CD4-positive, alpha-beta memory T cell (primary cell): Measurements from ENCODE around the gene CILP2. TPM values are rescaled to one million over a fixed set of nuclear protein-coding genes. Genes with fewer than 3 reads are reported as not detected.

Experiments
- CTCF ChIA-PET: fragments of 350-600 bp; sonication (Branson Sonifier 250); formaldehyde crosslinking; loops from one replicate; lab custom pipeline; 2021; ENCODE audit warnings: inconsistent platforms; ENCODE audit not compliant: partially characterized antibody; lab: Charles Lee
- POLR2A ChIA-PET: fragments of 350-600 bp; sonication (Branson Sonifier 250); formaldehyde crosslinking; loops from one replicate; lab custom pipeline; 2021; ENCODE audit not compliant: partially characterized antibody; lab: Charles Lee
- DNase-seq, 5 donors: peaks; one replicate each; pipeline versions ENCODE4 v3.0.0 to v3.0.0-alpha.2; 2020 to 2022; ENCODE audit warnings: mixed read lengths in 1 of 5
- H3K27ac ChIP-seq: one replicate; pipeline ENCODE4 v1.7.0; 2013; ENCODE audit warnings: low read depth, low read length
- H3K27me3 ChIP-seq: 2 replicates; pipeline ENCODE4 v1.7.0; 2013; ENCODE audit warnings: mild to moderate bottlenecking, low read length, moderate library complexity; ENCODE audit not compliant: insufficient read depth
- H3K36me3 ChIP-seq: 2 replicates; pipeline ENCODE4 v1.7.0; 2013; ENCODE audit warnings: mild to moderate bottlenecking, low read length, moderate library complexity; ENCODE audit not compliant: insufficient read depth
- H3K4me1 ChIP-seq: 2 replicates; pipeline ENCODE4 v1.7.0; 2013; ENCODE audit warnings: mild to moderate bottlenecking, low read length, moderate library complexity; ENCODE audit not compliant: insufficient read depth
- H3K4me3 ChIP-seq, 2 donors: one replicate each; pipeline ENCODE4 v1.7.0; 2013; ENCODE audit warnings: low read length in 2 of 2, mild to moderate bottlenecking in 1 of 2
- H3K9me3 ChIP-seq, 2 donors: one replicate each; pipeline ENCODE4 v1.7.0; 2013; ENCODE audit warnings: low read length in 2 of 2, control low read depth in 1 of 2; ENCODE audit not compliant: control insufficient read depth in 1 of 2
- H3K27ac Mint-ChIP-seq, 7 donors: one replicate each; pipeline ENCODE4 v1.8.0; 2020 to 2021; ENCODE audit warnings: mixed read lengths in 7 of 7, mild to moderate bottlenecking in 6 of 7, inconsistent platforms in 3 of 7, moderate library complexity in 3 of 7
- H3K27me3 Mint-ChIP-seq, 2 donors: one replicate each; pipeline ENCODE4 v1.8.0; 2020 to 2021; ENCODE audit warnings: mixed read lengths in 2 of 2
- H3K36me3 Mint-ChIP-seq, 2 donors: one replicate each; pipeline ENCODE4 v1.8.0; 2020 to 2021; ENCODE audit warnings: mixed read lengths in 2 of 2, inconsistent platforms in 1 of 2, mild to moderate bottlenecking in 1 of 2
- H3K4me1 Mint-ChIP-seq, 4 donors: one replicate each; pipeline ENCODE4 v1.8.0; 2020 to 2021; ENCODE audit warnings: mixed read lengths in 4 of 4, mild to moderate bottlenecking in 1 of 4
- H3K4me3 Mint-ChIP-seq, 8 donors: one replicate each; pipeline ENCODE4 v1.8.0; 2020 to 2021; ENCODE audit warnings: mixed read lengths in 8 of 8, mild to moderate bottlenecking in 7 of 8, moderate library complexity in 6 of 8, inconsistent platforms in 3 of 8
- H3K9me3 Mint-ChIP-seq, 8 donors: one replicate each; pipeline ENCODE4 v1.8.0; 2020 to 2021; ENCODE audit warnings: mixed read lengths in 8 of 8, mild to moderate bottlenecking in 5 of 8, inconsistent platforms in 3 of 8, moderate library complexity in 1 of 8
- intact Hi-C: fragments of 100-400 bp; cut with micrococcal nuclease; formaldehyde crosslinking; loops from one replicate; pipeline ENCODE4 v1.15.1; 2023
- polyA plus RNA-seq, 2 donors: library from polyadenylated mRNA; unstranded; fragments of 300-500 nt; fragmentation: Illumina TruSeq; gene quantifications; one replicate each; pipeline ENCODE4 v1.2.3, GENCODE V29; 2021
- total RNA-seq, 2 experiments: library from RNA; stranded (reverse); gene quantifications; one replicate each; pipeline ENCODE4 v1.2.3, GENCODE V29; 2021

CILP2 gene
- total and polyA plus RNA-seq, 4 experiments from 2014 or later, result 0.09 to 0.14 TPM; not detected in 2

GRCh38 chr19:19549804-19550464 lies 11.9 kb downstream of the CILP2 start:
- Histone ChIP-seq H3K9me3 (no peaks in the 10 kb centered on the region), H3K36me3 (no peaks in the 10 kb centered on the region), H3K27me3 (no peaks in the 10 kb centered on the region), H3K4me3 (no peak overlapping the region), H3K27ac (no peak overlapping the region), H3K4me1 (peaks cover 4% of the 10 kb centered on the region)
- H3K27ac Mint-ChIP-seq, result peak overlapping the region in 1 of 7 donors; percentile 72
- H3K4me1 Mint-ChIP-seq, result peaks cover 3 to 5% (median 4%) of the 10 kb centered on the region in 4 donors
- no peaks in the 10 kb centered on the region for H3K36me3 Mint-ChIP-seq
- peak in 1 of 5 donors; percentile 26 for DNase-seq
- no peak overlapping the region for H3K4me3 Mint-ChIP-seq
- H3K27me3 Mint-ChIP-seq, result peaks cover 0 to 3% of the 10 kb centered on the region in 2 donors
- POLR2A ChIA-PET, result interaction anchor here (1.3 kb wide), 1 partner anchor 49 kb away, joined by 3 read pairs; no protein-coding TSS in a partner anchor
- intact Hi-C loops, result no loop called here
- CTCF ChIA-PET, result interaction anchor here (1.0 to 1.4 kb wide), 2 partner anchors 17 to 94 kb away, joined by 3 to 4 read pairs; no protein-coding TSS in a partner anchor
- no peaks in the 10 kb centered on the region for H3K9me3 Mint-ChIP-seq

DNA sequence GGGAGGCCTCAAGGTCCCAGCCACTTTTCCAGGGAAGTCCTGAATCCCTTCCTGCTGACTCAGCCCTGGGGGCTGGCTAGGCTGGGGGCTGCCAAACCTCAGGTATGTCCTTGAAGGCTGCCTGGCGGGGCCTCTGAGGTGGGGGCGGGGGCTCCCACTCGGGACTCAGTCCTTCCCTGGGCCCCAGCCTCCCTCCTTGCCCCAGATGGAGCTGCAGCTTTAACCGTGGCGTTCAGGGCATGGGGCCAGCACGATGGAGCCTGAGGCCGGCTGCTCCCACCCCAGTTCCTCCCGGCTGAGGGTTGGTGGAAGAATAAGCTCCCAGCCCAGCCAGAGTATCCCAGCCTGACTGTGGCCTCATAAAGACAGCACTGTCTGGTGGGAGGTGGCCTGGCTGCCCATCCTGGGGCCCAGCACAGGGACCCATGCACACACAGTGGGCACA lies 12.4 kb downstream of the CILP2 start:
- CTCF ChIA-PET, result interaction anchor here (1.2 to 2.6 kb wide), 4 partner anchors 10 to 63 kb away, joined by 3 to 7 read pairs (median 4); no protein-coding TSS in a partner anchor
- Mint-ChIP-seq H3K27me3 (peaks cover 0 to 3% of the 10 kb centered on the region in 2 donors), H3K4me3 (no peak overlapping the region), H3K4me1 (peaks cover 3 to 5% (median 4%) of the 10 kb centered on the region in 4 donors), H3K9me3 (no peaks in the 10 kb centered on the region), H3K27ac (no peak overlapping the region), H3K36me3 (no peaks in the 10 kb centered on the region)
- peak in 1 of 5 donors; percentile 20 for DNase-seq
- no peak overlapping the region for H3K27ac ChIP-seq
- H3K36me3 ChIP-seq, result no peaks in the 10 kb centered on the region
- no peak overlapping the region for H3K4me3 ChIP-seq
- POLR2A ChIA-PET, result interaction anchor here (1.1 to 1.3 kb wide), 2 partner anchors 9 to 48 kb away, joined by 3 to 4 read pairs; no protein-coding TSS in a partner anchor
- intact Hi-C loops, result no loop called here
- H3K9me3 ChIP-seq, result no peaks in the 10 kb centered on the region
- H3K27me3 ChIP-seq, result no peaks in the 10 kb centered on the region
- peaks cover 4% of the 10 kb centered on the region for H3K4me1 ChIP-seq

GRCh38 chr19:19550972-19551852 lies 13.1 kb downstream of the CILP2 start:
- H3K4me3 ChIP-seq, result no peak overlapping the region
- intact Hi-C loops, result no loop called here
- Mint-ChIP-seq H3K4me3 (no peak overlapping the region), H3K27me3 (peaks cover 0 to 3% of the 10 kb centered on the region in 2 donors), H3K27ac (no peak overlapping the region), H3K9me3 (no peaks in the 10 kb centered on the region), H3K36me3 (no peaks in the 10 kb centered on the region), H3K4me1 (peaks cover 3 to 5% (median 4%) of the 10 kb centered on the region in 4 donors)
- no peaks in the 10 kb centered on the region for H3K27me3 ChIP-seq
- H3K9me3 ChIP-seq, result no peaks in the 10 kb centered on the region
- ChIA-PET POLR2A (interaction anchor here (1.1 to 1.3 kb wide), 2 partner anchors 8 to 47 kb away, joined by 3 to 4 read pairs; no protein-coding TSS in a partner anchor), CTCF (interaction anchor here (0.7 to 4.9 kb wide), 9 partner anchors 9 to 93 kb away, joined by 3 to 31 read pairs (median 6); partner anchors contain the start of gene PBX4)
- no peaks in the 10 kb centered on the region for H3K36me3 ChIP-seq
- peaks cover 4% of the 10 kb centered on the region for H3K4me1 ChIP-seq
- no peak overlapping the region for H3K27ac ChIP-seq
- DNase-seq, result peak in 1 of 5 donors; percentile 7

DNA sequence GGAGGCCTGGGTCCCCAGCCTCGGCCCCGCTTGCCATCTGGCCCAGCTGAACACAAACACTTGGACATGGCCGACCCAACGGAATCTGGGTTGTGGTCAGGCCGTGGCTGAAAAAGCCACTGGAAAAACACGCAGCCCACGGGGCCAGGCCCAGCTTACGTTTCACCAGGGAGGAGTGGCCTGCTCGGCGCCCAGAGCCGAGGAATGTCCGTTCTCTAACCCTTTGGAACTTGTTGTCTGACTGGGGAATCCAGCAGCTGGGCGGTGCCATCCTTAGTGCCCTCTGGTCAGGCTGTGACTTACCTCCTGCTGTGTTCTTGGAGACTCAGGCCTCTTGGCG lies 13.8 kb downstream of the CILP2 start:
- H3K9me3 ChIP-seq, result no peaks in the 10 kb centered on the region
- peak in 1 of 5 donors; percentile 20 for DNase-seq
- H3K27ac Mint-ChIP-seq, result no peak overlapping the region
- peaks cover 0 to 3% of the 10 kb centered on the region in 2 donors for H3K27me3 Mint-ChIP-seq
- intact Hi-C loops, result no loop called here
- H3K27me3 ChIP-seq, result no peaks in the 10 kb centered on the region
- no peak overlapping the region for H3K4me3 Mint-ChIP-seq
- H3K4me1 Mint-ChIP-seq, result peaks cover 3 to 5% (median 4%) of the 10 kb centered on the region in 4 donors
- no peaks in the 10 kb centered on the region for H3K36me3 Mint-ChIP-seq
- no peak overlapping the region for H3K27ac ChIP-seq
- no peaks in the 10 kb centered on the region for H3K36me3 ChIP-seq
- H3K9me3 Mint-ChIP-seq, result peaks cover 0 to 2% (median 0%) of the 10 kb centered on the region in 8 donors
- H3K4me3 ChIP-seq, result no peak overlapping the region
- POLR2A ChIA-PET, result interaction anchor here (0.9 to 1.3 kb wide), 2 partner anchors 20 to 47 kb away, joined by 3 to 4 read pairs; no protein-coding TSS in a partner anchor
- peaks cover 4% of the 10 kb centered on the region for H3K4me1 ChIP-seq
- CTCF ChIA-PET, result interaction anchor here (0.7 to 4.9 kb wide), 9 partner anchors 9 to 92 kb away, joined by 3 to 31 read pairs (median 6); partner anchors contain the start of gene PBX4

DNA sequence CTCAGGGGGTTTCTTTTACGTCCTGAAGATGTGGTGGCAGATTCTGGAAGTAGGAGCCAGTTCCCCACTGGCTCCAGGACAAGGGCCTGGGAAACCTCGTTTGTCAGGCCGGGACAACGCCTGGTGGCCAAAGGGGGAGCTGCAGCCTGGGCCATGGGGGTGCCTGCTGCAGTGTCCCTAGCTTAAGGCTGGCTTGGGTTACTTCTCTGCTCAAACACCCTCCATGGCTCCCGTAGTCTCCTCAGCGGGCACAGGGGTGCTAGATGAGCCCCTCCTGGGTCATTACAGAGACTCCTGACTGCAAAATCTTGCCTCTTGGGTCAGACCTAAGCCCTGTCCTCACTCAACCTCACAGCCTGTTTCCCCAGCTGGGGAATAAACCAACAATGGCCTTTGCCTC lies 14.7 kb downstream of the CILP2 start:
- POLR2A ChIA-PET, result interaction anchor here (0.6 to 1.6 kb wide), 4 partner anchors 21 to 91 kb away, joined by 3 to 4 read pairs (median 3); no protein-coding TSS in a partner anchor
- DNase-seq, result no peak
- Mint-ChIP-seq H3K36me3 (no peaks in the 10 kb centered on the region), H3K27ac (no peak overlapping the region), H3K9me3 (peaks cover 0 to 2% (median 0%) of the 10 kb centered on the region in 8 donors), H3K4me1 (peaks cover 3 to 5% (median 4%) of the 10 kb centered on the region in 4 donors), H3K27me3 (peaks cover 0 to 3% of the 10 kb centered on the region in 2 donors), H3K4me3 (no peak overlapping the region)
- Histone ChIP-seq H3K4me3 (no peak overlapping the region), H3K9me3 (no peaks in the 10 kb centered on the region), H3K36me3 (no peaks in the 10 kb centered on the region), H3K27me3 (no peaks in the 10 kb centered on the region), H3K4me1 (peaks cover 4% of the 10 kb centered on the region), H3K27ac (no peak overlapping the region)
- intact Hi-C loops, result no loop called here
- CTCF ChIA-PET, result interaction anchor here (0.7 to 4.9 kb wide), 14 partner anchors 8 to 237 kb away, joined by 3 to 31 read pairs (median 6); partner anchors contain the start of genes GMIP and PBX4

- POLR2A ChIA-PET, result interaction anchor here (0.9 to 1.6 kb wide), 6 partner anchors 48 to 267 kb away, joined by 3 to 6 read pairs (median 4); partner anchors contain the start of gene PBX4
- Mint-ChIP-seq H3K27ac (peak overlapping the region in 3 of 7 donors; percentile 18 to 40 (median 36)), H3K4me3 (no peak overlapping the region), H3K27me3 (peaks cover 0 to 3% of the 10 kb centered on the region in 2 donors), H3K36me3 (no peaks in the 10 kb centered on the region), H3K9me3 (peaks cover 0 to 2% (median 0%) of the 10 kb centered on the region in 8 donors), H3K4me1 (peaks cover 4 to 10% (median 7%) of the 10 kb centered on the region in 4 donors)
- Histone ChIP-seq H3K4me3 (no peak overlapping the region), H3K9me3 (no peaks in the 10 kb centered on the region), H3K36me3 (no peaks in the 10 kb centered on the region), H3K27me3 (no peaks in the 10 kb centered on the region), H3K27ac (no peak overlapping the region), H3K4me1 (peaks cover 4% of the 10 kb centered on the region)
- no peak for DNase-seq
- CTCF ChIA-PET, result interaction anchor here (0.7 to 4.9 kb wide), 31 partner anchors 7 to 236 kb away, joined by 3 to 31 read pairs (median 5); partner anchors contain the start of genes GMIP, LPAR2, PBX4 and ZNF101
- intact Hi-C loops, result loop anchor here (1.0 kb wide), 1 partner anchor 21 kb away; no protein-coding TSS in a partner anchor
Observed at GRCh38 chr19:19553670-19554069, 15.6 kb downstream of the CILP2 start.
